NCI-H1048 (cell line): ENCODE data around the gene PRCD.

Experiments
- DNase-seq: peaks from one replicate; lab custom pipeline; 2025; lab: John Stamatoyannopoulos, UW

Gene PRCD

GRCh38 chr17:76540381-76541300, 797 bp downstream of the PRCD start:
- peak; percentile 81 for DNase-seq

- no peak for DNase-seq
Observed at GRCh38 chr17:76541739-76542454, 2.1 kb downstream of the PRCD start.

GRCh38 chr17:76542566-76542971, 2.7 kb downstream of the PRCD start:
- no peak for DNase-seq

- DNase-seq = no peak
Observed at GRCh38 chr17:76542984-76543383, 3.1 kb downstream of the PRCD start.

- DNase-seq = no peak
Observed at GRCh38 chr17:76543482-76543825, 3.6 kb downstream of the PRCD start.

- no peak for DNase-seq
Observed at GRCh38 chr17:76543826-76544545, 4.1 kb downstream of the PRCD start.

GRCh38 chr17:76544546-76545365, 4.9 kb downstream of the PRCD start:
- no peak for DNase-seq

GRCh38 chr17:76545918-76546555, 6.2 kb downstream of the PRCD start:
- DNase-seq = no peak

- no peak for DNase-seq
Observed at GRCh38 chr17:76546556-76547182, 6.8 kb downstream of the PRCD start.

GRCh38 chr17:76547183-76547641, 7.4 kb downstream of the PRCD start:
- no peak for DNase-seq

- DNase-seq = no peak
Observed at GRCh38 chr17:76547642-76548202, 7.9 kb downstream of the PRCD start.

- DNase-seq = no peak
Observed at GRCh38 chr17:76548378-76549214, 8.8 kb downstream of the PRCD start.

- no peak for DNase-seq
Observed at GRCh38 chr17:76549215-76549518, 9.3 kb downstream of the PRCD start.

- no peak for DNase-seq
Observed at GRCh38 chr17:76549539-76549938, 9.7 kb downstream of the PRCD start.

- no peak for DNase-seq
Observed at GRCh38 chr17:76550712-76551615, 11.1 kb downstream of the PRCD start.

GRCh38 chr17:76551685-76552084, 11.8 kb downstream of the PRCD start:
- DNase-seq = no peak

- no peak for DNase-seq
Observed at GRCh38 chr17:76553178-76553908, 13.5 kb downstream of the PRCD start.

GRCh38 chr17:76554131-76554530, 14.3 kb downstream of the PRCD start:
- DNase-seq = no peak
